Measurements from ENCODE around the gene SNX14. TPM values are rescaled to one million over a fixed set of nuclear protein-coding genes. Genes with fewer than 3 reads are reported as not detected.

The SNX14 gene
- total and polyA plus RNA-seq, 9 donors = 39.7 to 80.2 (median 61.2) TPM

GRCh38 chr6:85461798-85462170 lies 131.9 kb downstream of the SNX14 start:
- Histone ChIP-seq H3K4me1 (ENCODE audit: insufficient read depth) (peaks cover 23% of the 10 kb centered on the region), H3K27me3 (no peaks in the 10 kb centered on the region), H3K9me3 (no peaks in the 10 kb centered on the region), H3K27ac (peak overlapping the region; percentile 70 to 88), H3K36me3 (no peaks in the 10 kb centered on the region), H3K4me3 (no peak overlapping the region)
- DNase-seq = no peak
- TF ChIP-seq POLR2A (IDR thresholded peaks at IDR 0.05) (no peak), EP300 (IDR thresholded peaks at IDR 0.05) (no peak)
- TF ChIP-seq, protein P1, sequence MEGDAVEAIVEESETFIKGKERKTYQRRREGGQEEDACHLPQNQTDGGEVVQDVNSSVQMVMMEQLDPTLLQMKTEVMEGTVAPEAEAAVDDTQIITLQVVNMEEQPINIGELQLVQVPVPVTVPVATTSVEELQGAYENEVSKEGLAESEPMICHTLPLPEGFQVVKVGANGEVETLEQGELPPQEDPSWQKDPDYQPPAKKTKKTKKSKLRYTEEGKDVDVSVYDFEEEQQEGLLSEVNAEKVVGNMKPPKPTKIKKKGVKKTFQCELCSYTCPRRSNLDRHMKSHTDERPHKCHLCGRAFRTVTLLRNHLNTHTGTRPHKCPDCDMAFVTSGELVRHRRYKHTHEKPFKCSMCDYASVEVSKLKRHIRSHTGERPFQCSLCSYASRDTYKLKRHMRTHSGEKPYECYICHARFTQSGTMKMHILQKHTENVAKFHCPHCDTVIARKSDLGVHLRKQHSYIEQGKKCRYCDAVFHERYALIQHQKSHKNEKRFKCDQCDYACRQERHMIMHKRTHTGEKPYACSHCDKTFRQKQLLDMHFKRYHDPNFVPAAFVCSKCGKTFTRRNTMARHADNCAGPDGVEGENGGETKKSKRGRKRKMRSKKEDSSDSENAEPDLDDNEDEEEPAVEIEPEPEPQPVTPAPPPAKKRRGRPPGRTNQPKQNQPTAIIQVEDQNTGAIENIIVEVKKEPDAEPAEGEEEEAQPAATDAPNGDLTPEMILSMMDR (IDR thresholded peaks at IDR 0.05) = no peak
- intact Hi-C loops (cut with DNase I) = loop anchor here in 1 of 4 donors (5.0 kb wide), 1 partner anchor 59 kb away; no protein-coding TSS in a partner anchor
- WGBS, 3 donors = 72 to 91% (median 88%) methylated on average over 4 of the region's 4 CpGs

- DNase-seq = peak; percentile 66 to 86 (median 78)
- Histone ChIP-seq H3K27me3 (no peaks in the 10 kb centered on the region), H3K9me3 (no peaks in the 10 kb centered on the region), H3K4me3 (no peak overlapping the region), H3K27ac (peak overlapping the region; percentile 70 to 88), H3K4me1 (ENCODE audit: insufficient read depth) (peaks cover 23% of the 10 kb centered on the region), H3K36me3 (no peaks in the 10 kb centered on the region)
- WGBS, 3 donors = 17 to 27% (median 18%) methylated on average over 4 of the region's 4 CpGs
- TF ChIP-seq, protein P1 (IDR thresholded peaks at IDR 0.05) = no peak
- TF ChIP-seq POLR2A (IDR thresholded peaks at IDR 0.05) = peak; percentile 21
- intact Hi-C loops (cut with DNase I) = loop anchor here in 1 of 4 donors (5.0 kb wide), 1 partner anchor 59 kb away; no protein-coding TSS in a partner anchor
Measured at GRCh38 chr6:85460921-85461797, 132.5 kb downstream of the SNX14 start.

DNA sequence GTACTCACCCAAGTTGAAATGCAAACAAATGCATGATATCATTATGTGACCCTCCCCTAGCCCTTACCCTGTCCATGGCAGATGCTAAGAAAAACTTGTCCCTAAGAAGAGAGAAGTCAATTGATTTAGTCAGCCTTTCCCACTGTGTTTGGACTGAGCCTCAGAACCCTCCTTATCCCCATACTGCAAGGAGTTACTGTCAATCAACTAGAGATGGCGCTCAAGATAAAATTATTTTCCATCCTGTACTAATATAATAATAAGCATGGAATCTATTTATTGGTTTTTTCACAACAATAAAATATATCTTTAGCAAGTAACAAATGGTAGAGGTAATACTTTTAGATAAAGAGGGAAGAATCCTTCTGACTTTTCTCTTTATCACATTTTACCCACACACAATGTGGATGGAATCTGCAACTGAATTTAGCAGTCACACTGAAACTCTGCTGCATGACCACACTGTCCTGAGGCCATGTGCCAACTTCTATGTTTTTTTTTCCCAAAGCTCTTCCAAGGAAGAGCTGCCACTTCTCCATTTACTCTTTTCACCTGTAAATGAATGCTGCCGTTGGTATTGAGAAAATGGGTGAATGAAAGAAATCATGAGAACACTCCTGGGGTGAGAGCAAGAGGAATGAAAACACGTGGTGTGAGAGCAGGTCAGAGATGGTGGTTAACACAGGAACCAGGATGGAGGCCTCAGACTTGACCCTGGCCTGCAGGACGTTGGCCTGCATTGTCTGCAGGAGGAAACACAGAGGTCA lies 133.3 kb downstream of the SNX14 start:
- Histone ChIP-seq H3K9me3 (no peaks in the 10 kb centered on the region), H3K27ac (peak overlapping the region; percentile 70 to 88), H3K4me1 (ENCODE audit: insufficient read depth) (peaks cover 23% of the 10 kb centered on the region), H3K4me3 (no peak overlapping the region), H3K27me3 (no peaks in the 10 kb centered on the region), H3K36me3 (no peaks in the 10 kb centered on the region)
- DNase-seq = peak in 1 of 5 donors; percentile 31
- TF ChIP-seq POLR2A (IDR thresholded peaks at IDR 0.05) = no peak
- TF ChIP-seq, protein P1 (IDR thresholded peaks at IDR 0.05) = no peak
- TF ChIP-seq EP300 (IDR thresholded peaks at IDR 0.05) = no peak
- 37 to 38% (median 37%) methylated on average over 4 of the region's 4 CpGs for WGBS, 3 donors
- intact Hi-C loops (cut with DNase I) = loop anchor here in 1 of 4 donors (5.0 kb wide), 1 partner anchor 58 kb away; no protein-coding TSS in a partner anchor

GRCh38 chr6:85459224-85459901 lies 134.3 kb downstream of the SNX14 start:
- peak overlapping the region; percentile 3 to 88 for H3K27ac ChIP-seq
- intact Hi-C loops (cut with DNase I) = no loop called here
- no peaks in the 10 kb centered on the region for H3K27me3 ChIP-seq
- H3K9me3 ChIP-seq = no peaks in the 10 kb centered on the region
- TF ChIP-seq, protein P1 (IDR thresholded peaks at IDR 0.05) = no peak
- TF ChIP-seq POLR2A (IDR thresholded peaks at IDR 0.05) (no peak), EP300 (IDR thresholded peaks at IDR 0.05) (no peak)
- H3K4me3 ChIP-seq = no peak overlapping the region
- H3K4me1 ChIP-seq (ENCODE audit: insufficient read depth) = peaks cover 23% of the 10 kb centered on the region
- no peaks in the 10 kb centered on the region for H3K36me3 ChIP-seq
- 8 to 9% (median 8%) methylated on average over 4 of the region's 4 CpGs for WGBS, 3 donors
- no peak for DNase-seq

Measured in ovary (tissue), 9 donors.